Activated naive CD8-positive, alpha-beta T cell (primary cell): ENCODE measurements around the gene IRX1.
A peak's percentile ranks its signal among the peaks of the same experiment; 100 is the strongest.

Experiments
- H3K27ac Mint-ChIP-seq: one replicate; pipeline ENCODE4 v1.8.0; 2021; ENCODE audit warnings: mixed read lengths
- H3K27me3 Mint-ChIP-seq: one replicate; pipeline ENCODE4 v1.8.0; 2021; ENCODE audit warnings: mixed read lengths
- H3K36me3 Mint-ChIP-seq: one replicate; pipeline ENCODE4 v1.8.0; 2021; ENCODE audit warnings: mixed read lengths
- H3K4me1 Mint-ChIP-seq: one replicate; pipeline ENCODE4 v1.8.0; 2021; ENCODE audit warnings: low read depth, mixed read lengths
- H3K4me3 Mint-ChIP-seq: one replicate; pipeline ENCODE4 v1.8.0; 2021; ENCODE audit warnings: mild to moderate bottlenecking, mixed read lengths
- H3K9me3 Mint-ChIP-seq: one replicate; pipeline ENCODE4 v1.8.0; 2021; ENCODE audit warnings: low read depth, mixed read lengths

IRX1 gene

DNA sequence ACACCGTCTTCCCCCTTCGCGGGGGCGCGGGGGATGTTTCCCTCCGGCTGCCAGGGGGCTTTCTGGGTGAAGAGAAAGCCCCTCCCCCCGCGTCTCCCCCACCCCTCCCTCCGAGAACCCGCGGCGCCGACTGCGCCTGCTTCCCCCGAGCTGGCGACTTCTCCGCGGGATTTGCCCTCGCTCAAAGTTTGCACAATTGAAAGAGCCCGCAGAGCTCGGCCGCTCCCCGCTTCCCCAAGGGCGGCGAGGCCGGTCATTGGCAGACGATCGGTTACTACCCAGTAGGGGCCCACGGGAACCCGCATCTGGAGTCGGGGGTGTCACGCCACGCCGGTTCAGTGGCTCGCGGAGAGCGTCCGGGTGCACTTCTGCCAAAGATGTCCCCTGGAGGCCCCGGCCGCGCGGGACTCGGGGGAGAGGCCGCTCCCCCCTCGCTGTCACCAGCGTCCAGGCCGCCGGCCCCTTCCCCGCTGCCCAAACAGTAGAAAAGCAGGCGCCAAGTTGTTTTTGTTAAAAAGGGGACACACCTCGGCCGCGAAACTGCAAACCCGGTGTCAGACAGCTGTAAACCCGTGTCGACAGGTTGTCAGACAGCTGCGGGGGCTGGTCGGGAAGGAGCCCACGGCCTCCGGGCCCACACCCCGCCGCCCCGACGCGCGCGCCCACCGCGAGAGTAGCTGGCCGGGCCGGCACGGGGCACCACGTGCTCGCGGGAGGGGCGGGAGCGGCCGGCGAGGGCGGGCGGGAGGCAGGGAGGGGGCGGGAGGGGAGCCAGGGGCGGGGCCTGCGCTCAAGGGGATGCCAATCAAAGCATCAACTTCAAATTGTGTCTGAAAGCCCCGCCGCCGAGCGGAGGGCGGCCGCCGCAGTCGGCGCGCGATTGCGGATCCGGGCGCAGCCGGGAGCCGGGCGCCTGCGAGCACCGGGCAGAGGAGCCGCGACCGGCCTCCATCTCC lies at the start of gene IRX1:
Gene IRX1, plus strand, starts transcription at position 827 of the 956 bp plus-strand sequence. CDS start 274 bp downstream, outside the sequence.
- no peak within 1 kb of the TSS for H3K4me3 Mint-ChIP-seq

GRCh38 chr5:3546028-3546427 lies 49.6 kb upstream of the IRX1 start:
- H3K27me3 Mint-ChIP-seq = peaks cover 2% of the 10 kb centered on the region
- no peak overlapping the region for H3K27ac Mint-ChIP-seq
- H3K4me3 Mint-ChIP-seq = no peak overlapping the region

More for the DNA sequence above, at the start of gene IRX1:
- Mint-ChIP-seq H3K27me3 (peaks cover 44% of the 10 kb centered on the region), H3K36me3 (no peaks in the 10 kb centered on the region), H3K27ac (no peak within 1 kb of the TSS), H3K9me3 (no peaks in the 10 kb centered on the region), H3K4me1 (peaks cover 5% of the 10 kb centered on the region)

DNA sequence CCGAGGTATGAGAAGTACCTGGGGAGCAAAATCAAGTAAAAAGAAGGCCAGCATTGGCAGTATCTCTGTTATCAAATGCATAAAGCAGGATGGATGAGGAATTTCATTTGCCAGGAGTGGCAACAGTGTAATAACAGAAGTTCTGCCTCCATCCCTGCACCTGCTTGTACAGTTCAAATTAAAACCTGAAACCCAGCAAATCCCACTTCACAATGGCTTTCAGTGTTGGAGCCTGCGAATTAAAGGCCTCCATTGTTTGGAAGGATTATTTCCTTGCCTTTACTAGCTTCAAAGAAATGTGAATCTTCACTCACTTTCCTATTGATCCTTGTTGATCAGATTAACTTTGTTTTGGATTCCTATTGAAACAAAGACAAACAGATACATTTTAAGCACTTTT lies 31.5 kb upstream of the IRX1 start:
- Mint-ChIP-seq H3K4me1 (no peaks in the 10 kb centered on the region), H3K36me3 (no peaks in the 10 kb centered on the region), H3K27ac (no peak overlapping the region), H3K9me3 (peaks cover 11% of the 10 kb centered on the region), H3K4me3 (no peak overlapping the region), H3K27me3 (peaks cover 2% of the 10 kb centered on the region)

More at GRCh38 chr5:3546028-3546427, 49.6 kb upstream of the IRX1 start:
- Mint-ChIP-seq H3K36me3 (no peaks in the 10 kb centered on the region), H3K4me1 (no peaks in the 10 kb centered on the region), H3K9me3 (no peaks in the 10 kb centered on the region)

- Mint-ChIP-seq H3K9me3 (peaks cover 11% of the 10 kb centered on the region), H3K27ac (no peak overlapping the region), H3K27me3 (peaks cover 2% of the 10 kb centered on the region), H3K4me3 (no peak overlapping the region), H3K4me1 (no peaks in the 10 kb centered on the region), H3K36me3 (no peaks in the 10 kb centered on the region)
Observed at GRCh38 chr5:3564827-3565518, 30.7 kb upstream of the IRX1 start.

DNA sequence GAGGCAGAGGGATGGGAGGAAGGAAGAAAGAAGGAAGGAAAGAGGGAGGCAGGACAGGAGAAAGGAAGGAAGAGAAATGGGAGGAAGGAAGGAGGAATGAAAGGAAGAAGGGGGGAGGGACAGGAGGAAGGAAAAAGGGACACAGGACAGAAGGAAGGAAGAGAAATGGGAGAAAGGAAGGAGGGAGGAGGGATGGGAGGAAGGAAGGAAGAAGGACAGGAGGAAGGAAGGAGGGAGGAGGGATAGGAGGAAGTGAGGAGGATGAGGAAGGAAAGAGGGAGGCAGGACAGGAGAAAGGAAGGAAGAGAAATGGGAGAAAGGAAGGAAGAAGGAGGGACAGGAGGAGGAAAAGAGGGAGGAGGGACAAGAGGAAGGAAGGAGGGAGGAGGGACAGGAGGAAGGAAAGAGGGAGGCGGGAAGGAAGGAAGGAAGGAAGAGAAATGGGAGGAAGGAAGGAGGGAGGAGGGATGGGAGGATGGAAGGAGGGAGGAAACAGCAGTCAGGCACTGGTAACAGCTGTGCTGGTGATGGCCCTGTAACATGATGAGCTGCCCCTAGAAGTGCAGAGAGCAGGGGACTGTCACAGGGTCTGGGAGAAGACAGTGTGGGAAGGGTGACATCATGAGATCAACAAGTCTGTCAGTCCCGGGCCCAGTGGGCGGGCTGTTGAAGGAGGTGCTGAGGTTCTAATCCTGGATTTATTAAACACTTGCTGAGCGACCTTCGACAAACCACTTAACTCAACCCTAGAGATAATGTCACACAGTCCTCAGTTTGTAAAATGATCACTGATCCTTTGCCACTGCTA lies 10.7 kb upstream of the IRX1 start:
- H3K36me3 Mint-ChIP-seq = no peaks in the 10 kb centered on the region
- H3K27me3 Mint-ChIP-seq = peaks cover 26% of the 10 kb centered on the region
- H3K27ac Mint-ChIP-seq = no peak overlapping the region
- H3K9me3 Mint-ChIP-seq = no peaks in the 10 kb centered on the region
- no peak overlapping the region for H3K4me3 Mint-ChIP-seq
- H3K4me1 Mint-ChIP-seq = no peaks in the 10 kb centered on the region

DNA sequence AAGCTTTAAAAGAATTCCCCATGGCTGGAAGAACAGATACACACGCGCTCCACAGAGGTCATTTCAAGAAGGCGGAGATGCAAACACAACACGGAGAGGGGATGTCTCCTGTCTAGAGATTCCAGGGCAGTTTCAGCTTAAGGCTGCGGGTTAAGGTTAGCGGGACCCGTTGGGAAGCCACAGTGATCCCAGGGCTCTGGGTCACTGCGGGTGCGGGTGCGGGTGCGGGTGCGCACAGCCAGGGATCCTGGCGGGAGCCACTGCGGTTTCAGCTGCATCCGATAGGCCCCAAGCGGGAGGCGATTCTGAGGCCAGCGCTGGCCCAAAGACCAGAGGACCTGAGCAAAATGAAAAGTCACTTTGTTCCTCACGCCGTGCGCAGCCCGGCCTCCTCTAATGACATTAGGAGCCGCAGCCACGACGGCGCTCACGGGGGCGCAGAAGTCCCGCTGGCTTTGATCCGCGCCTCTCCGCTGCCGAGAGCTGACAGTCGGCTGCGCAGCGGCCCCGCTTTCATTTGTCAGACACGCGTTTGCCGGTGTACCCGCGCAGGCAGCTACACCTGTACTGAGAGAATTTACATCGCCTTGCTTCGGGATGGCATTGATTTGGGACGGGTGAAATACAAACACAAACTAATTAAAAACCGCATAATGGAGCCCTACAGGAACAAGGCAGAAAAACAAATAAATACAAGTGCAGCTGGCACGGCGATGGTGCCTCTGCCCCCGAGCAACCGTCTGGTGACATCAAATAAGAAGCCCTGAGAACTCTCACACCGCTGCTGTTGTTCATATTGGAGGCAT lies 5.3 kb upstream of the IRX1 start:
- H3K4me1 Mint-ChIP-seq = peaks cover 2% of the 10 kb centered on the region
- peaks cover 39% of the 10 kb centered on the region for H3K27me3 Mint-ChIP-seq
- H3K9me3 Mint-ChIP-seq = no peaks in the 10 kb centered on the region
- H3K4me3 Mint-ChIP-seq = no peak overlapping the region
- H3K36me3 Mint-ChIP-seq = no peaks in the 10 kb centered on the region
- H3K27ac Mint-ChIP-seq = peak overlapping the region; percentile 46

DNA sequence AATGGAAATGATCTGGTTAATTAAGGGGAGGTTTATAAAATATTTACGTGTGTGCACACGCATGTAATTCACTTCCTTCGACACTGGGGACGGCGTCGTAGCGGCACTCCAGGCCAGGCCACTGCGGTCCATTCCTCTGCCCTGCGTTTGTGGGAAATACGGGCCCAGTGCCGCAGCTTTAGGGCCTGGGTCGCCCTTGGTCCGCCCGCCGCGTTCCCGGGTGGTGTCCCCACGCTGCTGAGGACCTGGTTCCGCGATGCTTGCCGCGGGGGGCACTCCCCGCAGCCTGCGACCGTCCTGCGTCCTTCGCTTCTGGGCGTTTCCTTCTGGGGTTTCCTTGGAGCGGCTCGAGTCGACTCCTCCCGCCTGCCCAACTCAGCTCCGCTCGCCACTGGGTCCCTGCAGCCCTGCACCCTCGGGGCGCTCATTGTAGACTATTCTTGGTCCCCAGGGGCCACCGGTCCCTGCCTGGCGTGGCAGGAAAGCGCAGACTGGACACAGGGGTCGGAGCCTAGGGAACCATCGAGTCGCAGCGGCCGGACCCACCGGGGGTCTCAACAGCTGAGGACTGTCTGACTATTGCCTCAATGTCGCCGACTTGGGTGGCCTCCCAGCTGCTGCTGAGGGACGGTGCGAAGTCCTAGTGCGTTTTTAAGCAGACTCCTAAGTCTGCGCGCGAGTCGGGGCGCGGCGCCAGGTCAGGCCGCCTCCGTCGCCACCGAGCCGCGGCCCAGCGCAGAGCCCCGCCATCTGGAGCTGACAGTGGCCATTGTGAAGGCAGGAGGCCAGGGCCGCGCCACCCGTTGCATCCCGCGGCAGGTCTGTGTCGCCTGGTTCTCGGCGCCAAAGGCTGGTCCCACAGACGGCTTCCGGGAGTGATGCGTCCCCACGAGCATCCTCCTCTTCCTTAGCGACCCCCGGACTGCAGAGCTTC lies 4.4 kb upstream of the IRX1 start:
- peaks cover 37% of the 10 kb centered on the region for H3K27me3 Mint-ChIP-seq
- peaks cover 2% of the 10 kb centered on the region for H3K4me1 Mint-ChIP-seq
- no peak overlapping the region for H3K27ac Mint-ChIP-seq
- H3K36me3 Mint-ChIP-seq = no peaks in the 10 kb centered on the region
- no peak overlapping the region for H3K4me3 Mint-ChIP-seq
- H3K9me3 Mint-ChIP-seq = no peaks in the 10 kb centered on the region

DNA sequence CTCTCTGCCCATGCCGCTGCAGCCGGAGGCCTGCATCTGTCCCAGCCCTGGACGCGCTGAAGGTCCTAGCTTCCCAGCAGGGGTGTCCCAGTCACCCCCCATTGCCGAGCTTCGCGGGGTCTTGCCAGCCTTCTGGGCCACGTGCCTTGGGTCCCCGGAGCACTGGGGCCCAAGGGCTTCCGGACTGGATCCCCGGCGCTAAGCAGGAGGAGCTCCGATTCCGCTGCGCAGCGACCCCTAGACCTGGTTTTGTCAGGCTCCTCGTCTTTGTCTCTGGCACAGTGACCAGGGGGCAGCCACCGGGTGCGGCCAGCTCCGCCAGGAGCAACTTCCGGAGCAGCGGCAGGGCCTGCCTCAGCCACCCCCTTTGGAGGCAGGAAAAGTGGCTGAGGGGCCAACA lies 3.3 kb upstream of the IRX1 start:
- peaks cover 4% of the 10 kb centered on the region for H3K4me1 Mint-ChIP-seq
- H3K27ac Mint-ChIP-seq = no peak overlapping the region
- peaks cover 41% of the 10 kb centered on the region for H3K27me3 Mint-ChIP-seq

DNA sequence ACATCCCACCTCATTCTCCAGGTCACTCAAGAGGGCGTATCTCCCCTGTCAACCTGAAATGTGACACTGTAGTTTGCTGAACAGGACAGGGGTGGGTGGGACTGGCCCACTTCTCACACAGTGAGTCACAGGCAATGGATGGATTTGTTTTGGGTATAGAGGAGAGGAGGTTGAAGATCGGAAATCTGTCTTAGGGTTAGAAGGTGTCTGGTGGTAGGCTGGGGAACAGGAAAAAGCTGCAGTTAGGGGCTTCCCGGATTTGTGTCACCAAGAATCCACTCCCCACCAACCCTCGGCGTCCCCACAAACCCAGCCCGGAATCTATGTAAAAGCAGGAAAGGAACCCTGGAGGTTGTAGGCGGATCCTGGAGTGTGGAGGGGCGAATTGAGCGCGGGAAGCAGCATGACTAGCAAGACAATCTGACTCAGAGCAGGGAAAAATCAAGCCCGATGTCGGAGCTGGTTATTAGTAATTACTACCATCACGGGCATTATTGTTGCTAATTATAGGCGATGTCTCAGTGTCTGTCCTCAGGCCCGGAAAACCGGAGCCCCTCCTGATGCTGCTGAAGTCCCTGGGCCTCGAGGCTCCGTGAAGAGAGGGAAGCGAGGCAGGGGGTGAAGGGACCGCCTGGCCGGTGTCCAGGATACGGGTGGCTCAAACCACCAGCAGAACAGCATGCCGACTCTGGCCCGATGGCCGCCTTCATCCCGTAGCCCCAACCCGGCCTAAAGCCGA lies 1.7 kb upstream of the IRX1 start:
- peaks cover 50% of the 10 kb centered on the region for H3K27me3 Mint-ChIP-seq
- H3K4me3 Mint-ChIP-seq = peak overlapping the region; percentile 17

More for the DNA sequence above, 3.3 kb upstream of the IRX1 start:
- Mint-ChIP-seq H3K36me3 (no peaks in the 10 kb centered on the region), H3K4me3 (no peak overlapping the region), H3K9me3 (no peaks in the 10 kb centered on the region)

GRCh38 chr5:3594510-3595005 lies 1.1 kb upstream of the IRX1 start:
- H3K27ac Mint-ChIP-seq = no peak overlapping the region
- H3K36me3 Mint-ChIP-seq = no peaks in the 10 kb centered on the region
- H3K9me3 Mint-ChIP-seq = no peaks in the 10 kb centered on the region
- H3K27me3 Mint-ChIP-seq = peaks cover 50% of the 10 kb centered on the region
- H3K4me3 Mint-ChIP-seq = no peak overlapping the region
- peaks cover 5% of the 10 kb centered on the region for H3K4me1 Mint-ChIP-seq

More for the DNA sequence above, 1.7 kb upstream of the IRX1 start:
- no peaks in the 10 kb centered on the region for H3K36me3 Mint-ChIP-seq
- no peaks in the 10 kb centered on the region for H3K9me3 Mint-ChIP-seq
- no peak overlapping the region for H3K27ac Mint-ChIP-seq
- peaks cover 4% of the 10 kb centered on the region for H3K4me1 Mint-ChIP-seq

DNA sequence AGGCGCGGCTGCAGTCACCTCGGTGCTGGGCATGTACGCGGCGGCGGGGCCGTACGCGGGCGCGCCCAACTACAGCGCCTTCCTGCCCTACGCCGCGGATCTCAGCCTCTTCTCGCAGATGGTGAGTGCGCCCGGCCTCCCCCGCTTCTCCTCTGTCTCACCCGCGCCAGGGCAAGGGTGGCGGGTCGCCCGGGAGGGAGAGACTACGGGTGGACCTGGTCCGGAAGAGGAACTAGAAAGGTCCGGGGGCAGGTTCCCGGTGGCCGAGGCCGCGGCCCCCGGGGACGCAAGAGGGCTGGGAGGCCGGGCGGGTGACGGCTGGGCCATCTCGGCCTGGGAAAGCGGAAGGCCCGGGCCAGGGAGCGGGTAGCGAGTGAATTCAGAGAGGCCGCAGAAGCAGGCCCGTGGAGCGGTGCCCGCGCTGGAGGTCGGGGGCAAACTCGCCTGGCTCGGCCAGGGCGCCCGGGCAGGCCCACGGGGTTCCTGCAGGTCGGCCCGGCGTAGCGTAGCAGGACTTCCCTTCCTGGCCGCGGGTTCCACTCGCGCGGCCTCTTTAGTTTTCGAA lies 711 bp downstream of the IRX1 start:
- Mint-ChIP-seq H3K36me3 (no peaks in the 10 kb centered on the region), H3K4me1 (peaks cover 7% of the 10 kb centered on the region), H3K9me3 (no peaks in the 10 kb centered on the region), H3K27ac (no peak overlapping the region), H3K27me3 (peaks cover 41% of the 10 kb centered on the region), H3K4me3 (no peak overlapping the region)

GRCh38 chr5:3596857-3597166 lies 1.2 kb downstream of the IRX1 start:
- peaks cover 7% of the 10 kb centered on the region for H3K4me1 Mint-ChIP-seq
- H3K36me3 Mint-ChIP-seq = no peaks in the 10 kb centered on the region
- no peak overlapping the region for H3K27ac Mint-ChIP-seq
- peaks cover 45% of the 10 kb centered on the region for H3K27me3 Mint-ChIP-seq
- no peaks in the 10 kb centered on the region for H3K9me3 Mint-ChIP-seq
- no peak overlapping the region for H3K4me3 Mint-ChIP-seq
